Fibroblast of skin of left quadriceps (primary cell): ENCODE measurements around the gene GSTA2.
"Not testable (repeated sequence)": the region's sequence is repeated elsewhere in the genome, so short reads cannot be mapped to it uniquely, and the experiment has no call there.

Experiments
- DNase-seq, 2 experiments: peaks; one replicate each; pipeline ENCODE4 v3.0.0-alpha.2; 2013; ENCODE audit warnings: low read depth in 2 of 2

Gene GSTA2

DNA sequence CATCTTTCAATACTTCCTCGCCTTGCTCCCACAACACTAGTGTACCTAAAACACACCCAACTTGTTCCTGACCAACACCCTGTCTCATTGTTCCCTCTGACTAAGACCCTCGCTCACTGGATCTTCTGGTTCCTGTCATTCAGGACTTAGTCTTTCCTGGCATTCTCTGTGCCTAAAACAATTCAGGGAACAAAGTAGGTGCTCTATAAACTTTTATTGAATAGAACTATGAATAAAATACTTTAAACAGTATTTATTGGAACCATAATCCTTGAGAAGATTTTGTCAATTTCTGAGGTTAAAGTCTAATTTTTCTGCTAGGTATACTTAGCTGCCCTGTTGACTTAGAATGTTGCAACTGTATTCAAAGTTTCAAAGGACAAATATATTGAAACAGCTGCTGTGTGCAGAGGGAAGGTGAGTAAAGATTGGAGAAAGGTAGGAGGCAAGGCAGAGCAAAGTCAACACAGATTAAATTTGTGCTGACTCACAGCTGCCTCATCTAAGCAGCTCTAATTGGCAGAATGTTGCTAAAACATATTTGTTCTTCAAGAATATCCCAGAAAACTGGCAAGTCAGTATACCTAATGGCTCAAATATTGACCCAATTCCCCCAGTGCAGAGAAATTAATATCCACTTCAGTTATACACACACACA, 37.6 kb downstream of the GSTA2 start:
- DNase-seq = no peak

DNA sequence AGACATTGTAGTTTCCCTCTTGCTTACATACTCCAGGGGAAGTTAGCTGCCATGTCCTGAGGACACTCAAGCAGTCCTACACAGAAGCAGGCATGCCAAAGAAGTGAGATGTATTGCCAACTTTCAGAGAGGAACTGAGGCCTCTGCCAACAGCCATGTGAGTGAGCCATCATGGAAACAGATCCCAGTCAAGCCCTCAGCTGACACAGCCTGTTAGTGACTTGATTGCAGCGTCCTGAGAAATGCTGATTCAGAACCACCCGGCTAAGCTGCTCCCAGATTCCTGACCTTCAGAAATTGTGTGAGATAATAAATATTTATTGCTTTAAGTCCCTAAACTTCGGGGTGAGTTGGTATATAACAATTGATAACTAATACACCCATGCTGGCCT, 38.1 kb downstream of the GSTA2 start:
- DNase-seq = no peak

DNA sequence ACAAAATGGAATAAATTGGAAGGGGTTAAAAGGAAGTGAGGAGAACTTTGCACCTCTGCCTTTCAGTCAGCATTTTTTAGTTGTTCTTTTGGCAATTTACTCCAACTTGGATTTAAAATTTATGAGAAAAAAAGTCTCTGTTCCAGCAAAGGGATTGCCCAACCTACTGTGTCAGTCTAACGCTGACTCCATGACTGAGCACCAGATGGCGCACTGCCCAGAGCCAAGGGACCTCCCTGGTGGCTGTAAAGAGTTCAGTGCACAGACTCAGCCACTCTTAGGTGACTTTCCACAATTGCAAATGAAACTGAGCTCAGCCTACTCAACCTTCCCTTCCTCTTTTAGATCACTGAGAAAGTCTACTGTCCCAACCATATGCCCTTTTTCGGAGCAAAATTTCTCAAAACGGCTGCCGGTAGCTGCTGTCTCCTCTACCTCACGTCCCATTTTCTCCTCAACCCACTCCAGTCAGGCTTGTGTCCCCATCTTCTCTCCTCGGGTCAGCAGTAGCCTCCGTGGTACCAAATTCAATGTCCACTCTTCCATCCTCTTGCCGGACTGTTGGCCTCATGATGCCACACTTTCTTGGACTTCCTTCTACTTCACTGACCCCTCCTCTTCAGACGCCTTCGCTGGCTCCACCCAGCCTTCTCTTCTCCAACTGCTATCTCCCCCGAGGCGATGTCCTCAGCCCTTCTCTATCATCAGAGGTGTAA, 38.7 kb downstream of the GSTA2 start:
- DNase-seq = peak; percentile 28 to 41

DNA sequence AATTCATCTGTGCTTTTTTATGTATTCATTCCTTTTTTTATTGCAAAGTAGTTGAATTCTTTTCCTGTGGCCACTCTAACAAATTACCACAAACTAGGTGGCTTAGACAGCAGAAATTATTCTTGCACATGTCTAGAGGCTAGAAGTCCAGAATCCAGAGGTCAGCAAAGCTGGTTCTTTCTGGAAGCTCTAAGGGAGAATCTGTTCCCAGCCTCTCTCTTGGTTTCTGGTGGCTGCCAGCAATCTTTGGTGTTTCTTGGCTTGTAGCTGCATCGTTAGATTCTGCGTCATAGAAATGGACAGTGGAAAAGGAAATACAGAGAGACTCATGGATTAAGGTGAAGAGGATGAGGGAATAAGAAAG, 39.3 kb downstream of the GSTA2 start:
- DNase-seq = peak in 1 of 2 experiments; percentile 6

DNA sequence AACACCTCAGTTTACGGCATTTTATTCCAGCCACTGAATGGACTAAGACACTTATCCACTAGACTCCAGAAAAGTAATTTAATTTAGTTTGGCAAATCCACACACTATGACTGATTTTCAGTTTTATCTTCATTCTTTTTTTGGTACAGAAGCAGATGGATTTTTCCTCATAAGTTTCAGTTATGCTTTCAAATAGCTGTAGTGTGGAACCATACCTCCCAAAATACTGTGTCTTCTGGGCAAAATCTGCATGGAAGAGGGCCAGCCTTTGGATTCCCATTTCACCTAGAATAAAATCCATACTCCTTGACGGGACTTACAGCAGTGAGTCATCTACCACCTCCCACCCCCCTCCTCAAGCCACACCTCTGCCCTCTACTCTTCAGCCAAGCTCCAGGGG, 43.0 kb downstream of the GSTA2 start:
- DNase-seq = no peak

DNA sequence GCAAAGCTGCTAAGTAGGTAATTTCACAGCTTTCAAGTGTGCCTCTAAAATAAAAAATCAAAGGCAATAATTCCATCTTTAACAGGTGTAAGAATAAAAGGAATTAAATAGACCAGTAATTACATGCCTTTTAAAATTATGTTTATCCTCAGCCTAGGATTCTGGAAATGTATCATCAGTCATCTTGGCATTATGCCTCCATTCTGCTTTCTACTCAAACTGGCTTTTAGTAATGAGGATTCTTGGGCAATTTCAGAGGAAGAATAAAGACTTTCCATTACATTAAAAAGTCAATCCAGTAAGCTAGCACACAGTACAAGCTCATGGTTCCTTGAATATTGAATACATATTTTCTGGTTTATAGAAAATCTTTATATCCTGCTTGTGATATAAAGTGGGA, 44.7 kb downstream of the GSTA2 start:
- DNase-seq = no peak

DNA sequence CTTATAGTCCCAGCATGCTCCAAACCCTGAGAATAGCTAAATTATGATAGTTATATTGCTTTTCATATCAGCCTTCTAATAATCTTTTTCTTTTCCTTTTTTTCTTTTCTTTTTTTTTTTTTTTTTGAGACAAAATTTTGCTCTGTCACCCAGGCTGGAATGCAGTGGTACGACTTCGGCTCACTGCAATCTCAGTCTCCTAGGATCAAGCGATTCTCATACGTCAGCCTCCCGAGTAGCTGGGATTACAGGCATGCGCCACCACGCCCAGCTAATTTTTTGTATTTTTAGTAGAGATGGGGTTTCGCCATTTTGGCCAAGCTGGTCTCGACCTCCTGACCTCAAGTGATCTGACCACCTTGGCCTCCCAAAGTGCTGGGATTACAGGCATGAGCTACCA, 48.5 kb downstream of the GSTA2 start:
- DNase-seq = not testable (repeated sequence)

DNA sequence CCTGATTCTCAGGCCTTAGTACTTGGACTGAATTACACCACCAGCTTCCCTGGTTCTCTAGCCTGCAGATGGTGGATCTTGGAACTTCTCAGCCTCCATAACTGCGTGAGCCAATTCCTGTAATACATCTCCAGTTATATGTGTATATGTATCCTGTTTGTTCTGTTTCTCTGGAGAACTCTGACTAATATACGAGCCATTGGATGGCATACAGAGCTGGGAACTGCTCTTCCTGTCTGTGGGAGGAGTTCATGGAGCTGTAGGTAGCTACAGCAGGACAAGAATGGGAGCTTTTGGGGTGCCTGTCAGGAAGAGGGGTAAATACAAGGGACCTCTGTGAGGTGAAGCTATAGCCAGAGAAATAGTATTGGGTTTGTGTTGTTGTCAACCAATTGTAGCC, 51.1 kb downstream of the GSTA2 start:
- DNase-seq = no peak

DNA sequence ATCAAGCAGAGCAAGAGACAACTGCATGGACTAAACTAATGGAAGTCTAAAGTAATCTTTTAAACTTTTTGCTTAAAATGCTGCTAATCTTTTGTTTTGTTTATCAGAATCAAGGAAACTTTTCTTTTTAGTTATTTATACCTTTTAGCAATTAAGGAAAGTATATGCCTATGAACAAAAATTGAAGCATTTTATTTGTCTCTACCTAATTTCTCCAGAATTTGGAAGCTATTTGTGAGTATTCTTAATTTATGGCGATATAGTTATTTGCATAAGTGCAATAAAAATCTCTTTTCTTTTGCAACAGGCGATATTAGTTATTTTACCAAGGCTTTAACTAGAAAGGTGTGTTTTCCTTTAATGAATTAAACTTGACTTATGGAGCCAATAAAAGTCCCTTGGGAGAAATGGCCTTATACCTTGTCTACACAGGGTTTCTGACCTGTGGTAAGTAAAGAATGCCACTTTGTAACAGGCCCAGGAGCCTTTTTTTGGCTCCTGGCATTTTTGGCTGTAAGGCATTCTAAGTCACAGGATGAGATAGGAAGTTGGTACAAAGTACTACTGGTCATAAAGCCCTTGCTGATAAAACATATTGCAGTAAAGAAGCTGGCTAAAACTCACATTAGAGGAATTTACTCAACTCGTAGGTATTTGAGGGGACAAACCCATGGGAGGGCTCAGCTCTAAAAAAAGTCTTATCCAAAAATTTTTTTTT, 55.2 kb downstream of the GSTA2 start:
- no peak for DNase-seq

DNA sequence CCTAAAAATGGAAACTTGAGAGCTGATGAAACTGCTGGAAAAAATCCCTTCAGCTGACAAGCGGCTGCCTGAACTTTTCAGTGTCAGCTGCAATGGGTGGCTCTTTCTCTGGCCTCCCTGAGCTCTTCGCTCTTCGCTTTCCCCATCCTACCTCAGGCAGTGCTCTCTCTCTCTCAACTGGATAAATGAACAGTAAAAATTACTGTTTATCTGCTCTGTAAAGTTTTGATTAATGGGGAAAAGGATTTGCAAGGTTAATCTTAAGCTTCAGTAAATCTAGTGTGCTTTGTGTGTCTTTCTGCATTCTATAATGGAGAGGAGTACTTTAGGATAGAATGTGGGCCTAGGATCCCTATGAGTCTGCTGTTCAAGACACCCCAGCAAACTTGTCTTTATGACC, 57.3 kb downstream of the GSTA2 start:
- DNase-seq = no peak

DNA sequence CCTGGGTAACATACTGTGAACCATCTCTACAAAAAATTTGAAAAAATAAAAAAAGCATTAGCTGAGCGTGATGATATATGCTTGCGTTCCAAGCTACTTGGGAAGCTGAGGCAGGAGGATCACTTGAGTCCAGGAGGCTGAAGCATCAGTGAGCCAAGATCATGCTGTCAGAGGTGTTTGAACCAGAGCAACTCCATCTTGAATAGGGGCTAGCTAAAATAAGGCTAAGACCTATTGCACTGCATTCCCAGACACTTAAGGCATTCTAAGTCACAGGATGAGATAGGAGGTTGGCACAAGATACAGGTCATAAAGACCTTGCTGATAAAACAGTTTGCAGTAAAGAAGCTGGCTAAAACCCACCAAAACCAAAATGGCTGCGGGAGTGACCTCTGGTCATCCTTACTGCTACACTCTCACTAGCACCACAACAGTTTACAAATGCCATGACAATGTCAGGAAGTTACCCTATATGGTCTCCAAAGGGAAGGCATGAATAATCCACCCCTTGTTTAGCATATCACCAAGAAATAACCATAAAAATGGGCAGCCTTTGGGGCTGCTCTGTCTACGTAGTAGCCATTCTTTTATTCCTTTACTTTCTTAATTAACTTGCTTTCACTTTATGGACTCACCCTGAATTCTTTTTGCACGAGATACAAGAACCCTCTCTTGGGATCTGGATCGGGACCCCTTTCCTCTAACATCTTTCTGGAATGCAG, 58.3 kb downstream of the GSTA2 start:
- not testable (repeated sequence) for DNase-seq

DNA sequence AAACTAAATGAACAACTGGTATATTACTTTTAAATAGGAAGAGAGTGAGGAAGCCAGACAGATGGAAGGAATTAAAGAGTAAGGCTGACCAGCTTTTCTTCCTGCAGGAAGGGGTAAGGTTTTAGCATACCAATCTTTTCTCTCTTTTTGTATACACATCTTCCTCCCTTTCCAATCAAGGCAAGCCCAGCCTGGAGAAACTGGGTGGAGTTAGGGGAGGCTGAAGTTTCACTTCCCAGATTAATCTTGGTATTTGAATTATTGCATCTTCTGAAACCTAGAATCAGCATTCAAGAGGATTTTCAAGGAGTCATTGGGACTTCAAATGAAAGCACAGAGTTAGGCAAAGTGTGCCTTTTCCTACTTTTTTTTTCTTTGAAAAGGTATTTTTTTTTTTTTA, 59.2 kb downstream of the GSTA2 start:
- DNase-seq = no peak
